Activated CD8-positive, alpha-beta memory T cell treated with anti-CD3 and anti-CD28 coated beads, Interleukin-2, amount 10 ng/mL, durations not matched to agents 7 days and 5 days (primary cell): ENCODE data around the gene RHOF. TPM values are rescaled to one million over a fixed set of nuclear protein-coding genes. Genes with fewer than 3 reads are reported as not detected.

Experiments used
- ATAC-seq: fragments of 150-1000 bp; cut with Tn5 transposase; one replicate; pipeline ENCODE4 v1.10.0; 2021; ENCODE audit warnings: moderate library complexity
- CTCF ChIA-PET: fragments of 350-600 bp; sonication (Branson Sonifier 250); formaldehyde crosslinking; loops from one replicate; lab custom pipeline; 2021; ENCODE audit warnings: antibody characterized with exemption; lab: Charles Lee
- DNase-seq: peaks from one replicate; pipeline ENCODE4 v3.0.0-alpha.2; 2020
- H3K27ac Mint-ChIP-seq: one replicate; pipeline ENCODE4 v1.8.0; 2021; ENCODE audit warnings: mild to moderate bottlenecking, mixed read lengths
- H3K27me3 Mint-ChIP-seq: one replicate; pipeline ENCODE4 v1.8.0; 2021; ENCODE audit warnings: mixed read lengths
- H3K36me3 Mint-ChIP-seq: one replicate; pipeline ENCODE4 v1.8.0; 2021; ENCODE audit warnings: mild to moderate bottlenecking, mixed read lengths
- H3K4me1 Mint-ChIP-seq: one replicate; pipeline ENCODE4 v1.8.0; 2021; ENCODE audit warnings: mixed read lengths
- H3K4me3 Mint-ChIP-seq: one replicate; pipeline ENCODE4 v1.8.0; 2021; ENCODE audit warnings: mild to moderate bottlenecking, moderate library complexity, mixed read lengths
- H3K9me3 Mint-ChIP-seq: one replicate; pipeline ENCODE4 v1.8.0; 2022; ENCODE audit warnings: low read depth, mixed read lengths
- total RNA-seq, 2 experiments: library from RNA; stranded (reverse); gene quantifications; one replicate each; pipeline ENCODE4 v1.2.3, GENCODE V29; 2021

RHOF gene
- total RNA-seq, 2 experiments from 2014 or later, result 114 to 137 TPM

GRCh38 chr12:121814429-121815119 is 21.1 kb upstream of the RHOF start:
- CTCF ChIA-PET, result interaction anchor here (1.7 to 2.4 kb wide), 2 partner anchors 17 to 20 kb away, joined by 7 to 22 read pairs; partner anchors contain the start of gene RHOF
- H3K36me3 Mint-ChIP-seq, result peaks cover 38% of the 10 kb centered on the region
- no peaks in the 10 kb centered on the region for H3K27me3 Mint-ChIP-seq
- DNase-seq (no peak), ATAC-seq (no peak)
- H3K4me3 Mint-ChIP-seq, result no peak overlapping the region
- no peak overlapping the region for H3K27ac Mint-ChIP-seq
- H3K9me3 Mint-ChIP-seq, result no peaks in the 10 kb centered on the region
- H3K4me1 Mint-ChIP-seq, result peaks cover 33% of the 10 kb centered on the region

- CTCF ChIA-PET, result interaction anchor here (32.8 kb wide), 1 partner anchor 32 kb away, joined by 1678 read pairs; the partner anchor contains the start of genes RHOF and SETD1B
- peaks cover 35% of the 10 kb centered on the region for H3K4me1 Mint-ChIP-seq
- peaks cover 40% of the 10 kb centered on the region for H3K36me3 Mint-ChIP-seq
Measured at GRCh38 chr12:121813951-121814350, 20.5 kb upstream of the RHOF start.

GRCh38 chr12:121812921-121813896 is 19.7 kb upstream of the RHOF start:
- Mint-ChIP-seq H3K4me3 (peak overlapping the region; percentile 78), H3K4me1 (peaks cover 37% of the 10 kb centered on the region), H3K36me3 (peaks cover 44% of the 10 kb centered on the region), H3K27me3 (no peaks in the 10 kb centered on the region), H3K9me3 (no peaks in the 10 kb centered on the region), H3K27ac (peak overlapping the region; percentile 58)
- peak; percentile 60 for DNase-seq
- ATAC-seq, result no peak
- CTCF ChIA-PET, result interaction anchor here (1.3 to 32.8 kb wide), 8 partner anchors 14 to 118 kb away, joined by 3 to 1678 read pairs (median 14); partner anchors contain the start of genes RHOF, SETD1B and TMEM120B

More at GRCh38 chr12:121813951-121814350, 20.5 kb upstream of the RHOF start:
- Mint-ChIP-seq H3K27ac (no peak overlapping the region), H3K9me3 (no peaks in the 10 kb centered on the region), H3K27me3 (no peaks in the 10 kb centered on the region), H3K4me3 (peak overlapping the region; percentile 78)
- ATAC-seq, result no peak
- DNase-seq, result no peak

- peak overlapping the region; percentile 58 for H3K27ac Mint-ChIP-seq
- H3K36me3 Mint-ChIP-seq, result peaks cover 37% of the 10 kb centered on the region
- CTCF ChIA-PET, result interaction anchor here (0.6 to 32.8 kb wide), 24 partner anchors 8 to 428 kb away, joined by 3 to 1678 read pairs (median 4); partner anchors contain the start of genes PSMD9, RHOF, SETD1B and TMEM120B
- peak; percentile 61 for DNase-seq
- peak; percentile 61 for ATAC-seq
- H3K4me3 Mint-ChIP-seq, result peak overlapping the region; percentile 78
- no peaks in the 10 kb centered on the region for H3K9me3 Mint-ChIP-seq
- H3K4me1 Mint-ChIP-seq, result peaks cover 39% of the 10 kb centered on the region
- H3K27me3 Mint-ChIP-seq, result no peaks in the 10 kb centered on the region
Measured at GRCh38 chr12:121812320-121812871, 18.9 kb upstream of the RHOF start.

GRCh38 chr12:121811434-121812319 is 18.2 kb upstream of the RHOF start:
- no peaks in the 10 kb centered on the region for H3K27me3 Mint-ChIP-seq
- no peaks in the 10 kb centered on the region for H3K9me3 Mint-ChIP-seq
- peak; percentile 89 for ATAC-seq
- H3K4me3 Mint-ChIP-seq, result peak overlapping the region; percentile 78
- peaks cover 46% of the 10 kb centered on the region for H3K4me1 Mint-ChIP-seq
- peak overlapping the region; percentile 58 for H3K27ac Mint-ChIP-seq
- DNase-seq, result peak; percentile 72
- CTCF ChIA-PET, result interaction anchor here (0.6 to 32.8 kb wide), 28 partner anchors 9 to 428 kb away, joined by 3 to 1678 read pairs (median 4); partner anchors contain the start of genes PSMD9, RHOF, SETD1B and TMEM120B
- H3K36me3 Mint-ChIP-seq, result peaks cover 38% of the 10 kb centered on the region

GRCh38 chr12:121810833-121811433 is 17.4 kb upstream of the RHOF start:
- no peaks in the 10 kb centered on the region for H3K27me3 Mint-ChIP-seq
- CTCF ChIA-PET, result interaction anchor here (0.6 to 32.8 kb wide), 19 partner anchors 10 to 271 kb away, joined by 3 to 1678 read pairs (median 4); partner anchors contain the start of genes PSMD9, RHOF, SETD1B and TMEM120B
- DNase-seq (no peak), ATAC-seq (no peak)
- peak overlapping the region; percentile 78 for H3K4me3 Mint-ChIP-seq
- H3K27ac Mint-ChIP-seq, result peak overlapping the region; percentile 66
- H3K36me3 Mint-ChIP-seq, result peaks cover 37% of the 10 kb centered on the region
- peaks cover 53% of the 10 kb centered on the region for H3K4me1 Mint-ChIP-seq
- H3K9me3 Mint-ChIP-seq, result no peaks in the 10 kb centered on the region

- Mint-ChIP-seq H3K9me3 (no peaks in the 10 kb centered on the region), H3K4me3 (no peak overlapping the region), H3K27me3 (no peaks in the 10 kb centered on the region), H3K27ac (no peak overlapping the region), H3K36me3 (peaks cover 39% of the 10 kb centered on the region), H3K4me1 (peaks cover 56% of the 10 kb centered on the region)
- DNase-seq (no peak), ATAC-seq (no peak)
- CTCF ChIA-PET, result interaction anchor here (0.8 to 32.8 kb wide), 9 partner anchors 17 to 115 kb away, joined by 3 to 1678 read pairs (median 11); partner anchors contain the start of genes RHOF, SETD1B and TMEM120B
Measured at GRCh38 chr12:121810234-121810817, 16.8 kb upstream of the RHOF start.

GRCh38 chr12:121809712-121810116 is 16.2 kb upstream of the RHOF start:
- peaks cover 37% of the 10 kb centered on the region for H3K36me3 Mint-ChIP-seq

GRCh38 chr12:121808623-121809022 is 15.1 kb upstream of the RHOF start:
- peak overlapping the region; percentile 28 for H3K27ac Mint-ChIP-seq
- no peaks in the 10 kb centered on the region for H3K9me3 Mint-ChIP-seq
- CTCF ChIA-PET, result interaction anchor here (32.8 kb wide), 1 partner anchor 27 kb away, joined by 1678 read pairs; the partner anchor contains the start of genes RHOF and SETD1B
- no peaks in the 10 kb centered on the region for H3K27me3 Mint-ChIP-seq
- peaks cover 53% of the 10 kb centered on the region for H3K4me1 Mint-ChIP-seq
- no peak overlapping the region for H3K4me3 Mint-ChIP-seq
- H3K36me3 Mint-ChIP-seq, result peaks cover 37% of the 10 kb centered on the region
- DNase-seq, result no peak
- ATAC-seq, result no peak

More at GRCh38 chr12:121809712-121810116, 16.2 kb upstream of the RHOF start:
- peak overlapping the region; percentile 7 for H3K27ac Mint-ChIP-seq
- CTCF ChIA-PET, result interaction anchor here (3.3 to 32.8 kb wide), 2 partner anchors 28 kb away, joined by 31 to 1678 read pairs; partner anchors contain the start of genes RHOF and SETD1B
- DNase-seq (no peak), ATAC-seq (no peak)
- H3K4me3 Mint-ChIP-seq, result no peak overlapping the region
- H3K27me3 Mint-ChIP-seq, result no peaks in the 10 kb centered on the region
- no peaks in the 10 kb centered on the region for H3K9me3 Mint-ChIP-seq
- H3K4me1 Mint-ChIP-seq, result peaks cover 56% of the 10 kb centered on the region

- Mint-ChIP-seq H3K9me3 (no peaks in the 10 kb centered on the region), H3K27ac (peak overlapping the region; percentile 24), H3K4me3 (no peak overlapping the region), H3K36me3 (peaks cover 30% of the 10 kb centered on the region), H3K27me3 (no peaks in the 10 kb centered on the region), H3K4me1 (peaks cover 45% of the 10 kb centered on the region)
- ATAC-seq (no peak), DNase-seq (no peak)
- CTCF ChIA-PET, result interaction anchor here (1.0 to 32.8 kb wide), 2 partner anchors 26 to 139 kb away, joined by 3 to 1678 read pairs; partner anchors contain the start of genes RHOF and SETD1B
Measured at GRCh38 chr12:121807642-121808347, 14.3 kb upstream of the RHOF start.
